Erythroblast (primary cell): ENCODE data around the gene PSMA5.

ENCODE experiments used
- GATA1 ChIP-seq: IDR thresholded peaks from 2 replicates; pipeline ENCODE4 v1.6.1; 2011; ENCODE audit warnings: low read depth, mild to moderate bottlenecking, control low read depth, low read length, moderate library complexity
- POLR2A ChIP-seq: IDR thresholded peaks from 2 replicates; pipeline ENCODE4 v1.6.1; 2011; ENCODE audit warnings: mild to moderate bottlenecking, low read length

DNA sequence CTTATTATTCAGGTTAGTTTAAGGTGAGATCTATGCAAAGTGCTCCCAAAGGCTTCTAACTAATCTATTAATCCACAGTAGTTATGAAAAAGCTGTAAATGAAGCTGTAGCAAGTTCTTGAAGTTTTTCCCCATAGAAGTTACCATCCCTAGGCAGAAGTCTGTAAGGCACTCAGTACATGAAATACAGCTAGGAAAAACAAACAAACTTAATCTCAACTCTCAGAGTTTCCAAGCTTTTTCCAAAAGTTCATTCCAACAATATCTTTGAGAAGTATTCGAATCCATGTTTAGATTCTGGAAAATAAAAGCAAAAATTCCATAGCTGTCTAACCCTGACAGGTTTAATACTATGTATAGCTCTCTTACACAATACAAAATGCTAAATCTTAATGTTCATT, 69.7 kb downstream of the PSMA5 start:
- TF ChIP-seq POLR2A = no peak
- TF ChIP-seq GATA1 = no peak
